ENCODE measurements around the gene MASP1. TPM values are rescaled to one million over a fixed set of nuclear protein-coding genes. Genes with fewer than 3 reads are reported as not detected.

Gene MASP1, protein sequence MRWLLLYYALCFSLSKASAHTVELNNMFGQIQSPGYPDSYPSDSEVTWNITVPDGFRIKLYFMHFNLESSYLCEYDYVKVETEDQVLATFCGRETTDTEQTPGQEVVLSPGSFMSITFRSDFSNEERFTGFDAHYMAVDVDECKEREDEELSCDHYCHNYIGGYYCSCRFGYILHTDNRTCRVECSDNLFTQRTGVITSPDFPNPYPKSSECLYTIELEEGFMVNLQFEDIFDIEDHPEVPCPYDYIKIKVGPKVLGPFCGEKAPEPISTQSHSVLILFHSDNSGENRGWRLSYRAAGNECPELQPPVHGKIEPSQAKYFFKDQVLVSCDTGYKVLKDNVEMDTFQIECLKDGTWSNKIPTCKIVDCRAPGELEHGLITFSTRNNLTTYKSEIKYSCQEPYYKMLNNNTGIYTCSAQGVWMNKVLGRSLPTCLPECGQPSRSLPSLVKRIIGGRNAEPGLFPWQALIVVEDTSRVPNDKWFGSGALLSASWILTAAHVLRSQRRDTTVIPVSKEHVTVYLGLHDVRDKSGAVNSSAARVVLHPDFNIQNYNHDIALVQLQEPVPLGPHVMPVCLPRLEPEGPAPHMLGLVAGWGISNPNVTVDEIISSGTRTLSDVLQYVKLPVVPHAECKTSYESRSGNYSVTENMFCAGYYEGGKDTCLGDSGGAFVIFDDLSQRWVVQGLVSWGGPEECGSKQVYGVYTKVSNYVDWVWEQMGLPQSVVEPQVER
- not detected for total RNA-seq

GRCh38 chr3:187291512-187292132 lies at the start of gene MASP1:
MASP1 (minus strand) TSS chr3:187291737; CDS start chr3:187291632, 105 bp downstream.
- Mint-ChIP-seq H3K9me3 (no peaks in the 10 kb centered on the region), H3K27ac (no peak within 1 kb of the TSS), H3K27me3 (peaks cover 39% of the 10 kb centered on the region), H3K4me1 (no peaks in the 10 kb centered on the region), H3K36me3 (no peaks in the 10 kb centered on the region), H3K4me3 (no peak within 1 kb of the TSS)
- DNase-seq = no peak

DNA sequence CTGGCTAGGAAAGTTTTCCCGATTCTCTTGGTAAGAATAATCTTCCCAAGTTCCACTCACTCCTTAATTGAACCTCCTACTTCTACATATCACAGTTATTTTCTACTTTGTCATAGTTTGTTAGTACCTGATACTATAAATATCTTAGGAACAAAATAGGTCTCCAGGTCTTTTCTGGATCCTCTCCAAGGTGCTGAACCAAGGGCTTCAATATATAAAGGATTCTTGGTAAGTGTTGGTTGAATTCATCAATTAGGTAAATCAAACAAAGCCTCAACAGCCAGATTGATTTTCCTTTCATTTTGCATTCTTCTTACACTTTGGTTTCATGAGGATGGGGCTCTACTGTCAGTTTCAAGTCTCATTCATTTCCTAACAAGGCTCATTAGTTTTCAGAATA lies 49.0 kb upstream of the MASP1 start:
- Mint-ChIP-seq H3K27ac (no peak overlapping the region), H3K36me3 (no peaks in the 10 kb centered on the region), H3K4me3 (no peak overlapping the region), H3K4me1 (no peaks in the 10 kb centered on the region), H3K27me3 (peaks cover 10% of the 10 kb centered on the region), H3K9me3 (no peaks in the 10 kb centered on the region)
- no peak for DNase-seq

- H3K4me1 Mint-ChIP-seq = no peaks in the 10 kb centered on the region
- H3K27me3 Mint-ChIP-seq = peaks cover 10% of the 10 kb centered on the region
- no peak for DNase-seq
- no peaks in the 10 kb centered on the region for H3K36me3 Mint-ChIP-seq
- H3K9me3 Mint-ChIP-seq = no peaks in the 10 kb centered on the region
- no peak overlapping the region for H3K4me3 Mint-ChIP-seq
- no peak overlapping the region for H3K27ac Mint-ChIP-seq
These were observed 44.8 kb upstream of the MASP1 start for GRCh38 chr3:187336322-187336721.

DNA sequence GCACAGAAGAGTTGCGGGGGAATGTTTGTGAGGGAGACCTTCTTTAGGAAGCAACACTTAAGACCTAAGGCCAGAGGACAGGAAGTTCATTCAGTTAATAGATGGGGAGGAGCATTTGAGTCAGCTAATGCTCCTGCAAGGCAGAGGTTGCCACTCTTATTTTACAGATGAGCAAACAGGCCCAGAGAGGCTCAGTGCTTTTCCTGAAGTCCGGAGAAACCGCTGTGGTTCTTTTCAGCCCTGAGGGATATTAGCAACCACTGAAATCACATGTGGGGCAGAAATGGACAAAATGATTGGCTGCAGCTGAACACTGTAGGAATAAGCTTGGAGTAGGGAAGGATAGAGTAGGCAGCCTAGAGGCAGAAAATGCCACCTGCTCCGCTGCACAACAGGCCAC lies 43.4 kb upstream of the MASP1 start:
- no peaks in the 10 kb centered on the region for H3K36me3 Mint-ChIP-seq
- no peak overlapping the region for H3K27ac Mint-ChIP-seq
- no peaks in the 10 kb centered on the region for H3K9me3 Mint-ChIP-seq
- H3K4me1 Mint-ChIP-seq = no peaks in the 10 kb centered on the region
- H3K4me3 Mint-ChIP-seq = no peak overlapping the region
- peaks cover 10% of the 10 kb centered on the region for H3K27me3 Mint-ChIP-seq
- no peak for DNase-seq

GRCh38 chr3:187328691-187329090 lies 37.2 kb upstream of the MASP1 start:
- Mint-ChIP-seq H3K27ac (no peak overlapping the region), H3K4me1 (no peaks in the 10 kb centered on the region), H3K27me3 (no peaks in the 10 kb centered on the region), H3K9me3 (no peaks in the 10 kb centered on the region), H3K36me3 (no peaks in the 10 kb centered on the region), H3K4me3 (no peak overlapping the region)
- no peak for DNase-seq

- Mint-ChIP-seq H3K27me3 (no peaks in the 10 kb centered on the region), H3K4me1 (no peaks in the 10 kb centered on the region), H3K36me3 (no peaks in the 10 kb centered on the region), H3K9me3 (no peaks in the 10 kb centered on the region), H3K27ac (no peak overlapping the region), H3K4me3 (no peak overlapping the region)
- DNase-seq = no peak
These were observed 36.3 kb upstream of the MASP1 start for GRCh38 chr3:187327845-187328244.

GRCh38 chr3:187325632-187326031 lies 34.1 kb upstream of the MASP1 start:
- DNase-seq = no peak
- no peak overlapping the region for H3K27ac Mint-ChIP-seq
- no peaks in the 10 kb centered on the region for H3K9me3 Mint-ChIP-seq
- peaks cover 2% of the 10 kb centered on the region for H3K4me1 Mint-ChIP-seq
- no peak overlapping the region for H3K4me3 Mint-ChIP-seq
- H3K36me3 Mint-ChIP-seq = no peaks in the 10 kb centered on the region
- H3K27me3 Mint-ChIP-seq = peaks cover 17% of the 10 kb centered on the region

GRCh38 chr3:187323091-187323490 lies 31.6 kb upstream of the MASP1 start:
- Mint-ChIP-seq H3K9me3 (no peaks in the 10 kb centered on the region), H3K36me3 (no peaks in the 10 kb centered on the region), H3K27me3 (peaks cover 36% of the 10 kb centered on the region), H3K27ac (no peak overlapping the region), H3K4me1 (peaks cover 10% of the 10 kb centered on the region), H3K4me3 (no peak overlapping the region)
- no peak for DNase-seq

DNA sequence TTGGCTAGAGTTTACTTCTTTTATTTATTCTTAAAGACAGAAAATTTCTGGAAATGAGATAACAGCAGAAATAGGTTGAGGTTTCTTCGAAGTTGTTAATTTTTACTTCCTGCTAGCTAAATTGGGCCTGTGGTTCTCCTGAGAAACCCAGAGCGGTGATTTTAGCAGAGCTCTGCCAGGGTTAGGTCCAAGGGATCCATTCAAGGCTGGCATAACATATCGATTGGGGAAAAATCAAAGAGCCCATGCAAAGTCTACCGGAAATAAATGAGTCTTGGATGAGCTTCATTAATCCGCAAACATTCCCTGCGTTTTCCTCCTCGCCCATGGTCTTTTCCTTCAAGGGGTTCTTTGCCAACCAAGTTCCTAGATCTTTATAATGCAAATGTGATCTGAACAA lies 30.8 kb upstream of the MASP1 start:
- Mint-ChIP-seq H3K27me3 (peaks cover 42% of the 10 kb centered on the region), H3K36me3 (no peaks in the 10 kb centered on the region), H3K4me3 (no peak overlapping the region), H3K4me1 (peaks cover 10% of the 10 kb centered on the region), H3K27ac (no peak overlapping the region), H3K9me3 (no peaks in the 10 kb centered on the region)
- no peak for DNase-seq

GRCh38 chr3:187321766-187322165 lies 30.2 kb upstream of the MASP1 start:
- Mint-ChIP-seq H3K36me3 (no peaks in the 10 kb centered on the region), H3K4me3 (no peak overlapping the region), H3K27ac (no peak overlapping the region), H3K9me3 (no peaks in the 10 kb centered on the region), H3K4me1 (peaks cover 10% of the 10 kb centered on the region), H3K27me3 (peaks cover 47% of the 10 kb centered on the region)
- DNase-seq = no peak

GRCh38 chr3:187319699-187320302 lies 28.3 kb upstream of the MASP1 start:
- Mint-ChIP-seq H3K4me1 (peaks cover 10% of the 10 kb centered on the region), H3K36me3 (no peaks in the 10 kb centered on the region), H3K4me3 (no peak overlapping the region), H3K27me3 (peaks cover 55% of the 10 kb centered on the region), H3K27ac (no peak overlapping the region), H3K9me3 (no peaks in the 10 kb centered on the region)
- peak; percentile 44 for DNase-seq

GRCh38 chr3:187318819-187319616 lies 27.5 kb upstream of the MASP1 start:
- peak; percentile 14 for DNase-seq
- peaks cover 10% of the 10 kb centered on the region for H3K4me1 Mint-ChIP-seq
- H3K4me3 Mint-ChIP-seq = peak overlapping the region; percentile 44
- H3K27me3 Mint-ChIP-seq = peaks cover 55% of the 10 kb centered on the region
- no peaks in the 10 kb centered on the region for H3K36me3 Mint-ChIP-seq
- no peak overlapping the region for H3K27ac Mint-ChIP-seq
- no peaks in the 10 kb centered on the region for H3K9me3 Mint-ChIP-seq

DNA sequence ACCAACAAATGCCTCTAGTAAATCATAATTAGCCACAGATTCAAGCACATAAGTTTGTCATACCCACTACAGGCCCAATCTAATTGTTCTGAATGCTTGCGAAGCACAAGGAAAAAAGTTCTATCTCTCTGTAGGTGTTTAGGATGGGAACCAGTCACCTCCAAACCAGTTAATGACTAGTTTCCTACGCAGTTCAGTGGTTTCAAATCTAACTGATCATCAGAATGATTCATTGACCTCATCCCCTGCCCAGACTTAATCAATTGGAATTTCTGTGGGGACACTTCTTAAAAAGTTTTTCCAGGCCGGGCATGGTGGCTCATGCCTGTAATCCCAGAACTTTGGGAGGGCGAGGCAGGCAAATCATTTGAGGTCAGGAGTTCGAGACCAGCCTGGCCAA lies 24.3 kb upstream of the MASP1 start:
- Mint-ChIP-seq H3K4me3 (no peak overlapping the region), H3K27me3 (peaks cover 61% of the 10 kb centered on the region), H3K4me1 (peaks cover 8% of the 10 kb centered on the region), H3K27ac (no peak overlapping the region), H3K9me3 (no peaks in the 10 kb centered on the region), H3K36me3 (no peaks in the 10 kb centered on the region)
- no peak for DNase-seq

- Mint-ChIP-seq H3K4me1 (peaks cover 7% of the 10 kb centered on the region), H3K4me3 (no peak overlapping the region), H3K9me3 (no peaks in the 10 kb centered on the region), H3K36me3 (no peaks in the 10 kb centered on the region), H3K27ac (no peak overlapping the region), H3K27me3 (peaks cover 58% of the 10 kb centered on the region)
- DNase-seq = no peak
These were observed 22.6 kb upstream of the MASP1 start for GRCh38 chr3:187314176-187314575.
